SK-N-MC (cell line): ENCODE data around the gene ATP13A5.

Experiments used
- DNase-seq: peaks from one replicate; pipeline ENCODE4 v3.0.0-alpha.2; 2011; ENCODE audit warnings: low read depth, low spot score
- H3K27ac ChIP-seq: fragments of 200-600 bp; sonication (generic); 2 replicates; pipeline ENCODE4 v1.5.1; 2016; ENCODE audit warnings: mixed run types
- H3K36me3 ChIP-seq: fragments of 200-600 bp; sonication (generic); 2 replicates; pipeline ENCODE4 v1.6.1; 2017; ENCODE audit warnings: antibody characterized with exemption, low read length, mixed read lengths; ENCODE audit not compliant: insufficient read depth
- H3K4me3 ChIP-seq: fragments of 200-600 bp; sonication (generic); 2 replicates; pipeline ENCODE4 v1.5.1; 2016
- H3K9ac ChIP-seq: fragments of 200-600 bp; sonication (generic); 2 replicates; pipeline ENCODE4 v1.8.0; 2017; ENCODE audit warnings: mixed run types, mixed read lengths; ENCODE audit not compliant: insufficient read length
- H3K9me3 ChIP-seq: fragments of 200-600 bp; sonication (generic); 2 replicates; pipeline ENCODE4 v1.6.1; 2017; ENCODE audit warnings: low read depth, mild to moderate bottlenecking, antibody characterized with exemption, low read length, moderate library complexity, mixed read lengths
- EZH2 ChIP-seq: fragments of 200-600 bp; sonication (generic); IDR thresholded peaks from one replicate; pipeline ENCODE4 v1.6.1; 2017; ENCODE audit warnings: antibody characterized with exemption
- FOXP2 ChIP-seq: optimal IDR thresholded peaks from 2 replicates; pipeline ENCODE3; 2011; ENCODE audit warnings: mild to moderate bottlenecking, moderate library complexity; ENCODE audit not compliant: insufficient read depth; ENCODE audit errors: extremely low read length, control extremely low read depth
- POLR2AphosphoS5 ChIP-seq: IDR thresholded peaks from 2 replicates; pipeline ENCODE4 v1.6.1; 2012; ENCODE audit warnings: mild to moderate bottlenecking, low read depth, low read length, borderline replicate concordance

The ATP13A5 gene

DNA sequence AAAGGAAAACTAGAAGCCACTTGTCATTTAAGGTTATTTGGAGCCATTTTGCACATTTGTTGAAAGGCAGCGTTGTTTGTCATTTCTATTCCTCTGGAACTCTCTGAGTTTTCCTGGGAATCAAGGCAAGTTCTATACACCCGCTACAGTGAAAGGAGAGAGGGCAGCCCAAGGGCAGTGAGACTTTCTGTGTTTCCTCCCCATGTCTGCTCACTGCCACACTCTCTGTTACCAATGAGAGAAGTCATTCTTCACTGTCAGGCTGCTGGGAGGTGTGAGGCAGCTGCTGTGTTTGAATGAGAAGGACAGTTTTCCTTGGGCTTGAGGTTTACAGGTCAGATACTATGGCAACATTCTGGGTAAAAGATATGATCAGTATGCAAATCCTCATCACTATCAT, 36.0 kb downstream of the ATP13A5 start:
- Histone ChIP-seq H3K9me3 (no peaks in the 10 kb centered on the region), H3K9ac (no peak overlapping the region), H3K36me3 (no peaks in the 10 kb centered on the region), H3K27ac (no peak overlapping the region), H3K4me3 (no peak overlapping the region)
- TF ChIP-seq FOXP2 = no peak
- TF ChIP-seq EZH2 = no peak
- no peak for TF ChIP-seq POLR2AphosphoS5
- DNase-seq = no peak

GRCh38 chr3:193335031-193335430, 43.5 kb downstream of the ATP13A5 start:
- Histone ChIP-seq H3K27ac (no peak overlapping the region), H3K4me3 (no peak overlapping the region), H3K36me3 (no peaks in the 10 kb centered on the region), H3K9me3 (no peaks in the 10 kb centered on the region), H3K9ac (no peak overlapping the region)
- DNase-seq = no peak
- no peak for TF ChIP-seq FOXP2
- TF ChIP-seq POLR2AphosphoS5 = no peak
- TF ChIP-seq EZH2 = no peak

DNA sequence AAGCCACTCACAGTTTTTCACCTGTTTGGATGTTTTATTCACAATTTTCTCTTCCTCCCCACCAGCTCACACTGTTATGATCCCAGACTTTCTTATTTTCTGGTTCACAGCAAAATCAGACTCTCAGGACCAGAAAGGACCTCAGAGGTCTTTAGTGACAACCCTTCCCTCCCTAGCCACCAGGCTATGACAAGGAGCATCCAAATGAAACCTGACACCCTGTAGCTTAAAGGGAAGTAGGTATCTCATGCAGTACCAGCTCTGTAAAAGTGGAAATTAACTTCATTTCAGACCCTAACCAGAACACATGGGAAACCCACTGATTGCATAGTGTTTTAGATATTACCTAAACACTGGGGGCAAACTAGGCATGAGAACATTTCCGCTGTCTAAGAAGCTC, 45.3 kb downstream of the ATP13A5 start:
- no peak overlapping the region for H3K4me3 ChIP-seq
- no peak for TF ChIP-seq FOXP2
- TF ChIP-seq POLR2AphosphoS5 = no peak
- TF ChIP-seq EZH2 = no peak
- DNase-seq = no peak
- H3K36me3 ChIP-seq = no peaks in the 10 kb centered on the region
- H3K9me3 ChIP-seq = no peaks in the 10 kb centered on the region
- no peak overlapping the region for H3K9ac ChIP-seq
- H3K27ac ChIP-seq = no peak overlapping the region

GRCh38 chr3:193330555-193331204, 47.9 kb downstream of the ATP13A5 start:
- DNase-seq = no peak
- H3K4me3 ChIP-seq = no peak overlapping the region
- H3K27ac ChIP-seq = no peak overlapping the region
- H3K36me3 ChIP-seq = no peaks in the 10 kb centered on the region
- no peak for TF ChIP-seq EZH2
- TF ChIP-seq POLR2AphosphoS5 = no peak
- TF ChIP-seq FOXP2 = no peak
- H3K9me3 ChIP-seq = no peaks in the 10 kb centered on the region
- no peak overlapping the region for H3K9ac ChIP-seq

GRCh38 chr3:193317682-193318300, 60.8 kb downstream of the ATP13A5 start:
- Histone ChIP-seq H3K36me3 (no peaks in the 10 kb centered on the region), H3K4me3 (no peak overlapping the region), H3K9me3 (no peaks in the 10 kb centered on the region), H3K27ac (no peak overlapping the region), H3K9ac (no peak overlapping the region)
- no peak for DNase-seq
- TF ChIP-seq EZH2 (no peak), POLR2AphosphoS5 (no peak), FOXP2 (no peak)

GRCh38 chr3:193314161-193314560, 64.4 kb downstream of the ATP13A5 start:
- Histone ChIP-seq H3K4me3 (no peak overlapping the region), H3K9me3 (no peaks in the 10 kb centered on the region), H3K27ac (no peak overlapping the region), H3K36me3 (no peaks in the 10 kb centered on the region), H3K9ac (no peak overlapping the region)
- TF ChIP-seq EZH2 = no peak
- no peak for TF ChIP-seq POLR2AphosphoS5
- no peak for TF ChIP-seq FOXP2
- DNase-seq = no peak

DNA sequence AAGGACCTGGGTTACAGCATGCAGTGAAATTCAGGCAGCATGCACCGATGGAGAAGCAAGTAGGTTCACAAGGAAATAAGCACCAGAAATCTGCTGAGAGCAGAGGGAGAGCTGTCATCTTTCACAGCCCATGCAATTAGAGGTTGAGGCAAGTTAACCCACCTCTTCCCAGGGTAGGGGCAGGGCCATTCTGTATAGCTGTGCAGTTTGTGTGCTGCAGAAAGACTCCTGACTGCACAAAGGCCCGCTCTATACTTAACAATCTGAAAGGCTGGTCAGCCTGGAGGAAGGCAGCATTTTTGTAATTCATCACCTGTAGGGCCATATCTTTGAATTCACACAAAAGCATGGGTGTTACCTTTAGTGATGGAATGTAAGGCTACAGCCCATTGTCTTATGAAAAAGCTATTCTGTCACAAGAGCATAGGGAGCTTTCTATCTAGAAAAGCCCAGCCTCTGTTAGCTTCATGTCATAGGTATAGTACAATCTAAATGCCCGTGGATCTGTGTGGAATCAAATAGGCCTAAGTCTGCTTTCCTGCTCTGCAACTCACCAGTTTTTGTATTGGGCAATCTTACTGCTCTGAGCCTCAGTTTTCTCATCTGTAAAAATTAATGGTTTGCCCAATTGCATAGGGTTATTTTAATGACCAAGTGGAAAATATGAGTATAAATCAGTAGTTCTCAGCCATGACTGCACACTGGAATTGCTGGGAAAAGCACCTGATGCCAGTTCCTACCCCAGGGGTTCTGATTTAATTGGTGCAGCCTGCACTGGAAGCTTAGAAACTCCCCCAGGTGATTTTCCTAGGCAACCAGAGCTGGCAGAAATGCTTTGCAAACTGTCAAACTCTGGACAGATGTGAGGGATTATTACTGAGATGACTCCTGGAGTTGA, 65.2 kb downstream of the ATP13A5 start:
- no peak overlapping the region for H3K9ac ChIP-seq
- no peaks in the 10 kb centered on the region for H3K36me3 ChIP-seq
- TF ChIP-seq POLR2AphosphoS5 (no peak), FOXP2 (no peak), EZH2 (no peak)
- DNase-seq = no peak
- no peak overlapping the region for H3K27ac ChIP-seq
- no peak overlapping the region for H3K4me3 ChIP-seq
- no peaks in the 10 kb centered on the region for H3K9me3 ChIP-seq
